Limb (tissue), 2 donors: ENCODE data around the gene CAST.

Source experiments
- DNase-seq, 2 donors: peaks; one replicate each; pipeline ENCODE4 v3.0.0-alpha.2; 2016; ENCODE audit errors: extremely low spot score in 2 of 2

CAST gene

GRCh38 chr5:96708600-96708999, 46.4 kb downstream of the CAST start:
- DNase-seq: no peak

GRCh38 chr5:96709152-96709821, 47.1 kb downstream of the CAST start:
- no peak for DNase-seq

GRCh38 chr5:96712100-96712746, 50.0 kb downstream of the CAST start:
- no peak for DNase-seq

- no peak for DNase-seq
Measured at GRCh38 chr5:96714450-96714849, 52.3 kb downstream of the CAST start.

- DNase-seq: peak in 1 of 2 donors; percentile 84
Measured at GRCh38 chr5:96714951-96715451, 52.8 kb downstream of the CAST start.

GRCh38 chr5:96716007-96716406, 53.8 kb downstream of the CAST start:
- no peak for DNase-seq

GRCh38 chr5:96716716-96717115, 54.5 kb downstream of the CAST start:
- no peak for DNase-seq

- no peak for DNase-seq
Measured at GRCh38 chr5:96717874-96718273, 55.7 kb downstream of the CAST start.

GRCh38 chr5:96718635-96719077, 56.5 kb downstream of the CAST start:
- no peak for DNase-seq

- no peak for DNase-seq
Measured at GRCh38 chr5:96720408-96720807, 58.2 kb downstream of the CAST start.

GRCh38 chr5:96721351-96721977, 59.3 kb downstream of the CAST start:
- no peak for DNase-seq

- no peak for DNase-seq
Measured at GRCh38 chr5:96725257-96725656, 63.1 kb downstream of the CAST start.

GRCh38 chr5:96726802-96727201, 64.6 kb downstream of the CAST start:
- no peak for DNase-seq

- no peak for DNase-seq
Measured at GRCh38 chr5:96729156-96729555, 67.0 kb downstream of the CAST start.

GRCh38 chr5:96730586-96730985, 68.4 kb downstream of the CAST start:
- DNase-seq: no peak

GRCh38 chr5:96733771-96734500, 71.8 kb downstream of the CAST start:
- DNase-seq: no peak

GRCh38 chr5:96734871-96735325, 72.7 kb downstream of the CAST start:
- no peak for DNase-seq

GRCh38 chr5:96736937-96737336, 74.8 kb downstream of the CAST start:
- no peak for DNase-seq

GRCh38 chr5:96741106-96741505, 78.9 kb downstream of the CAST start:
- no peak for DNase-seq

GRCh38 chr5:96741891-96742309, 79.7 kb downstream of the CAST start:
- no peak for DNase-seq

GRCh38 chr5:96742538-96742937, 80.4 kb downstream of the CAST start:
- no peak for DNase-seq
